Hepatocyte (in vitro differentiated cells): ENCODE measurements around the gene SCN1A. TPM values are rescaled to one million over a fixed set of nuclear protein-coding genes. Genes with fewer than 3 reads are reported as not detected.

Source experiments
- DNase-seq: peaks from one replicate; pipeline ENCODE4 v3.0.0-alpha.2; 2016; ENCODE audit warnings: low spot score
- H2AFZ ChIP-seq: fragments of 200-600 bp; sonication (generic); 2 replicates; pipeline ENCODE4 v1.6.0; 2016; ENCODE audit warnings: antibody characterized with exemption, mild to moderate bottlenecking
- H3K27ac ChIP-seq: fragments of 200-600 bp; sonication (generic); 2 replicates; pipeline ENCODE4 v1.5.1; 2016; ENCODE audit warnings: mild to moderate bottlenecking
- H3K27me3 ChIP-seq: fragments of 200-600 bp; sonication (generic); 2 replicates; pipeline ENCODE4 v1.6.1; 2016
- H3K36me3 ChIP-seq: fragments of 200-600 bp; sonication (generic); replicated peaks from 2 replicates; pipeline ENCODE4 v1.5.1; 2016; ENCODE audit warnings: low read depth; ENCODE audit not compliant: insufficient read depth
- H3K4me1 ChIP-seq: fragments of 200-600 bp; sonication (generic); 2 replicates; pipeline ENCODE4 v1.5.1; 2016; ENCODE audit warnings: mild to moderate bottlenecking, moderate library complexity; ENCODE audit not compliant: insufficient read depth
- H3K4me2 ChIP-seq: fragments of 200-600 bp; sonication (generic); 2 replicates; pipeline ENCODE4 v1.6.0; 2016
- H3K4me3 ChIP-seq: fragments of 200-600 bp; sonication (generic); 2 replicates; pipeline ENCODE4 v1.5.1; 2016; ENCODE audit warnings: mild to moderate bottlenecking
- H3K79me2 ChIP-seq: fragments of 200-600 bp; sonication (generic); 2 replicates; pipeline ENCODE4 v1.6.0; 2017; ENCODE audit warnings: mild to moderate bottlenecking
- H3K9me2 ChIP-seq: fragments of 200-600 bp; sonication (generic); replicated peaks from 2 replicates; pipeline ENCODE4 v1.6.0; 2017; ENCODE audit warnings: mild to moderate bottlenecking; ENCODE audit not compliant: insufficient read depth
- H3K9me3 ChIP-seq: fragments of 200-600 bp; sonication (generic); 2 replicates; pipeline ENCODE4 v1.5.1; 2016; ENCODE audit warnings: low read depth, mild to moderate bottlenecking
- H4K20me1 ChIP-seq: fragments of 200-600 bp; sonication (generic); 2 replicates; pipeline ENCODE4 v1.6.0; 2016; ENCODE audit warnings: mild to moderate bottlenecking; ENCODE audit not compliant: insufficient read depth, poor library complexity, severe bottlenecking
- CTCF ChIP-seq: fragments of 200-600 bp; sonication (generic); IDR thresholded peaks from 2 replicates; pipeline ENCODE4 v1.5.1; 2016; ENCODE audit warnings: antibody characterized with exemption, mild to moderate bottlenecking; ENCODE audit not compliant: poor library complexity
- EZH2 ChIP-seq: fragments of 200-600 bp; sonication (generic); IDR thresholded peaks from 2 replicates; pipeline ENCODE4 v1.6.1; 2016; ENCODE audit warnings: antibody characterized with exemption, mild to moderate bottlenecking, borderline replicate concordance
- EZH2phosphoT487 ChIP-seq: fragments of 200-600 bp; sonication (generic); IDR thresholded peaks from one replicate; pipeline ENCODE4 v1.6.1; 2018; ENCODE audit warnings: antibody characterized with exemption, mild to moderate bottlenecking, low read depth, moderate library complexity; ENCODE audit not compliant: unreplicated experiment, severe bottlenecking
- WGBS: methylation state at CpG from one replicate; pipeline ENCODE4 v1.1.6; 2016; ENCODE audit warnings: low lambda C conversion rate; ENCODE audit errors: missing lambda C conversion rate; 5-methylcytosine and 5-hydroxymethylcytosine counted together
- polyA plus RNA-seq: library from polyadenylated mRNA; unstranded; fragments of >200 nt; fragmentation: Nextera tagmentation; extraction: Ambion mirVana; gene quantifications from 2 replicates; pipeline ENCODE4 v1.2.1, GENCODE V29; 2016
- total RNA-seq: library from RNA; depleted of rRNA; stranded (reverse); fragments of >200 nt; gene quantifications from 2 replicates; pipeline ENCODE4 v1.2.3, GENCODE V29; 2014

Gene SCN1A
- total and polyA plus RNA-seq, 2 experiments from 2014 or later = 0.03 TPM; not detected in 1

- H3K4me3 ChIP-seq = no peak overlapping the region
- peak overlapping the region; percentile 90 for H3K27ac ChIP-seq
Measured at GRCh38 chr2:165952085-165952484, 175.7 kb downstream of the SCN1A start.

GRCh38 chr2:165950438-165950837 is 177.4 kb downstream of the SCN1A start:
- no peak for DNase-seq
- no peaks in the 10 kb centered on the region for H3K27me3 ChIP-seq
- no peak overlapping the region for H2AFZ ChIP-seq
- H3K9me2 ChIP-seq = no peaks in the 10 kb centered on the region
- no peaks in the 10 kb centered on the region for H4K20me1 ChIP-seq
- H3K9me3 ChIP-seq = no peaks in the 10 kb centered on the region
- H3K36me3 ChIP-seq = no peaks in the 10 kb centered on the region
- no peak overlapping the region for H3K27ac ChIP-seq
- 88% methylated on average over 3 of the region's 3 CpGs for WGBS
- H3K4me2 ChIP-seq = no peak overlapping the region
- H3K4me1 ChIP-seq = peaks cover 7% of the 10 kb centered on the region
- H3K79me2 ChIP-seq = peaks cover 51% of the 10 kb centered on the region
- H3K4me3 ChIP-seq = no peak overlapping the region
- no peak for TF ChIP-seq EZH2
- no peak for TF ChIP-seq EZH2phosphoT487
- TF ChIP-seq CTCF = no peak

More at GRCh38 chr2:165952085-165952484, 175.7 kb downstream of the SCN1A start:
- H4K20me1 ChIP-seq = no peaks in the 10 kb centered on the region
- H3K79me2 ChIP-seq = peaks cover 46% of the 10 kb centered on the region
- H3K4me1 ChIP-seq = peaks cover 7% of the 10 kb centered on the region
- H2AFZ ChIP-seq = no peak overlapping the region
- 0% methylated on average over 1 of the region's 1 CpG for WGBS
- TF ChIP-seq CTCF (no peak), EZH2phosphoT487 (no peak), EZH2 (no peak)
- no peaks in the 10 kb centered on the region for H3K9me3 ChIP-seq
- peak overlapping the region; percentile 76 for H3K4me2 ChIP-seq
- no peaks in the 10 kb centered on the region for H3K27me3 ChIP-seq
- no peaks in the 10 kb centered on the region for H3K9me2 ChIP-seq
- no peaks in the 10 kb centered on the region for H3K36me3 ChIP-seq
- DNase-seq = no peak

- no peak for TF ChIP-seq EZH2
- TF ChIP-seq EZH2phosphoT487 = no peak
- no peak for TF ChIP-seq CTCF
- no peaks in the 10 kb centered on the region for H3K36me3 ChIP-seq
- no peak overlapping the region for H3K4me2 ChIP-seq
- H3K4me1 ChIP-seq = no peaks in the 10 kb centered on the region
- H3K9me3 ChIP-seq = no peaks in the 10 kb centered on the region
- H3K27ac ChIP-seq = no peak overlapping the region
- no peak overlapping the region for H2AFZ ChIP-seq
- peaks cover 5% of the 10 kb centered on the region for H3K79me2 ChIP-seq
- 98% methylated on average over 1 of the region's 1 CpG for WGBS
- no peaks in the 10 kb centered on the region for H3K9me2 ChIP-seq
- H3K27me3 ChIP-seq = no peaks in the 10 kb centered on the region
- no peak for DNase-seq
- no peaks in the 10 kb centered on the region for H4K20me1 ChIP-seq
- H3K4me3 ChIP-seq = no peak overlapping the region
Measured at GRCh38 chr2:165941827-165942226, 186.0 kb downstream of the SCN1A start.

- TF ChIP-seq CTCF = no peak
- TF ChIP-seq EZH2 = no peak
- TF ChIP-seq EZH2phosphoT487 = no peak
- H4K20me1 ChIP-seq = no peaks in the 10 kb centered on the region
- no peaks in the 10 kb centered on the region for H3K9me3 ChIP-seq
- no peak overlapping the region for H3K4me2 ChIP-seq
- H3K4me1 ChIP-seq = no peaks in the 10 kb centered on the region
- WGBS = 83% methylated on average over 1 of the region's 1 CpG
- H3K79me2 ChIP-seq = no peaks in the 10 kb centered on the region
- no peak overlapping the region for H3K4me3 ChIP-seq
- no peaks in the 10 kb centered on the region for H3K36me3 ChIP-seq
- H3K27ac ChIP-seq = no peak overlapping the region
- no peak for DNase-seq
- H3K27me3 ChIP-seq = no peaks in the 10 kb centered on the region
- no peak overlapping the region for H2AFZ ChIP-seq
- no peaks in the 10 kb centered on the region for H3K9me2 ChIP-seq
Measured at GRCh38 chr2:165938237-165938636, 189.6 kb downstream of the SCN1A start.
